ENCODE results near the gene F8A1. TPM values are rescaled to one million over a fixed set of nuclear protein-coding genes. Genes with fewer than 3 reads are reported as not detected.
"Not testable (repeated sequence)": the region's sequence is repeated elsewhere in the genome, so short reads cannot be mapped to it uniquely, and the experiment has no call there.

F8A1 gene
- total and polyA plus RNA-seq, 2 of the 4 experiments (the other 2 are of a cell fraction) = 0.54 to 8.3 TPM

DNA sequence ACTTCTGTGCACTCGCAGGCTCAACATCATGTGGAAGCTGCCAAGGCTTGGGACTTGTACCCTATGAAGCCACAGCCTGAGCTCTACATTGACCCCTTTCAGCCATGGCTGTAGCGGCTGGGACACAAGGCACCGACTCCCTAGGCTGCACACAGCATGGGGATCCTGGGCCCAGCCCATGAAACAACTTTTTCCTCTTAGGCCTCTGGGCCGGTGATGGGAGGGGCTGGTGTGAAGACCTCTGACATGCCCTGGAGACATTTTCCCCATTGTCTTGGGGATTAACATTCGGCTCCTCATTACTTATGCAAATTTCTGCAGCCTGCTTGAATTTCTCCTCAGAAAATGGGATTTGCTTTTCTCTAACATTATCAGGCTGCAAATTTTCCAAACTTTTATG is 38.6 kb downstream of the F8A1 start:
- CTCF ChIA-PET; H2BK5ac ChIP-seq (ENCODE audit: low read depth, low read length, poor library complexity, severe bottlenecking); in situ Hi-C loops (cut with MboI; ENCODE audit: low sequenced_read_pairs); H2AK9ac ChIP-seq (replicated peaks; ENCODE audit: low read depth, low read length, poor library complexity); H3K14ac ChIP-seq (replicated peaks; ENCODE audit: low read depth, low read length); dilution Hi-C loops (cut with HindIII; ENCODE audit: low sequenced_read_pairs, unreplicated experiment); H3K4ac ChIP-seq (ENCODE audit: low read depth, low read length); H3K56ac ChIP-seq (ENCODE audit: extremely low read depth, insufficient read depth, low read length); POLR2A ChIA-PET (ENCODE audit: unreplicated experiment); H4K8ac ChIP-seq (ENCODE audit: low read depth in 2 of 2, low read length in 2 of 2); H4K91ac ChIP-seq (ENCODE audit: insufficient read depth, low read depth, low read length); H4K5ac ChIP-seq (ENCODE audit: low read depth, low read length); H2AK5ac ChIP-seq (ENCODE audit: low read depth, low read length); H3K18ac ChIP-seq (ENCODE audit: low read depth, low read length); H3K27ac ChIP-seq (ENCODE audit: insufficient read depth, low read length); H3K36me3 ChIP-seq (ENCODE audit: control insufficient read depth, insufficient read depth, low read length); H3K9me3 ChIP-seq (ENCODE audit: control insufficient read depth, insufficient read depth, low read length); intact Hi-C loops (cut with micrococcal nuclease); H3K9me1 ChIP-seq (ENCODE audit: insufficient read depth, low read length); H4K20me1 ChIP-seq (ENCODE audit: insufficient read depth, low read length); ATAC-seq (ENCODE audit: low read depth); H2AFZ ChIP-seq (replicated peaks; ENCODE audit: low read length, poor library complexity); H2BK20ac ChIP-seq (ENCODE audit: low read depth, low read length); H3K79me1 ChIP-seq (ENCODE audit: low read depth in 1 of 2, low read length in 2 of 2); H3K4me1 ChIP-seq (ENCODE audit: control insufficient read depth, insufficient read depth, low read length); H3K9ac ChIP-seq (ENCODE audit: low read depth, low read length); BruUV-seq (replicated peaks); H3K23ac ChIP-seq (ENCODE audit: low read depth, low read length); H2BK15ac ChIP-seq (ENCODE audit: low read depth, low read length); H2BK120ac ChIP-seq (ENCODE audit: low read depth, low read length); DNase-seq; H3K27me3 ChIP-seq (ENCODE audit: control insufficient read depth, insufficient read depth, low read length); H3K4me3 ChIP-seq (ENCODE audit: insufficient read depth, low read depth, low read length); H3K4me2 ChIP-seq (ENCODE audit: low read depth, low read length): not testable (repeated sequence)
- no CpG with 5 or more reads among the region's 5 CpGs for WGBS, 2 experiments (ENCODE audit: extremely low coverage in 2 of 2, insufficient read length in 1 of 2)

Small RNA genes lying within 50 kb of the gene (microRNA-seq; reads per million reads assigned to microRNA genes)
- gene MIR1184-1 (ENCODE audit: insufficient read depth in 1 of 2, insufficient read length in 1 of 2, unreplicated experiment in 1 of 2) = 0 reads per million in 2 experiments

Small RNA genes lying within 50 kb of the gene (small RNA-seq; reads per million reads assigned to genes)
- gene MIR1184-1 = 0 reads per million in 5 experiments

Other genes starting within 250 kb of the F8A1 start
- gene CTAG2, start 232.8 kb upstream of the F8A1 start, total RNA-seq (2012; rRNA removed) = 23.6 and 27.1 TPM in 2 replicates
- 42.5 and 59.8 TPM in 2 replicates for gene CTAG2, start 232.8 kb upstream of the F8A1 start, polyA plus RNA-seq (2012; rRNA removed)
- 1.9 and 2.2 TPM in 2 replicates for gene GAB3, start 135.3 kb upstream of the F8A1 start, total RNA-seq (2012; rRNA removed)
- 3.4 and 3.7 TPM in 2 replicates for gene GAB3, start 135.3 kb upstream of the F8A1 start, polyA plus RNA-seq (2012; rRNA removed)
- 63.8 and 66.7 TPM in 2 replicates for gene DKC1, start 123.5 kb upstream of the F8A1 start, total RNA-seq (2012; rRNA removed)
- 42.9 and 49.9 TPM in 2 replicates for gene DKC1, start 123.5 kb upstream of the F8A1 start, polyA plus RNA-seq (2012; rRNA removed)
- gene MPP1, start 80.9 kb upstream of the F8A1 start, total RNA-seq (2012; rRNA removed) = 36.4 and 43.0 TPM in 2 replicates
- 29.4 and 35.2 TPM in 2 replicates for gene MPP1, start 80.9 kb upstream of the F8A1 start, polyA plus RNA-seq (2012; rRNA removed)
- not detected in 2 replicates for gene SMIM9, start 51.7 kb upstream of the F8A1 start, total RNA-seq (2012; rRNA removed)
- gene SMIM9, start 51.7 kb upstream of the F8A1 start, polyA plus RNA-seq (2012; rRNA removed) = not detected in 2 replicates
- 1.1 and 1.4 TPM in 2 replicates for gene F8, start 136.4 kb downstream of the F8A1 start, total RNA-seq (2012; rRNA removed)
- gene F8, start 136.4 kb downstream of the F8A1 start, polyA plus RNA-seq (2012; rRNA removed) = 1.1 and 1.5 TPM in 2 replicates
- 35.0 and 42.5 TPM in 2 replicates for gene FUNDC2, start 140.5 kb downstream of the F8A1 start, total RNA-seq (2012; rRNA removed)
- gene FUNDC2, start 140.5 kb downstream of the F8A1 start, polyA plus RNA-seq (2012; rRNA removed) = 51.7 and 52.3 TPM in 2 replicates
- 8.4 and 11.4 TPM in 2 replicates for gene CMC4, start 184.8 kb downstream of the F8A1 start, total RNA-seq (2012; rRNA removed)
- 6.4 and 7.0 TPM in 2 replicates for gene CMC4, start 184.8 kb downstream of the F8A1 start, polyA plus RNA-seq (2012; rRNA removed)
- 0.54 and 0.56 TPM in 2 replicates for gene MTCP1, start 184.8 kb downstream of the F8A1 start, total RNA-seq (2012; rRNA removed)
- gene MTCP1, start 184.8 kb downstream of the F8A1 start, polyA plus RNA-seq (2012; rRNA removed) = 4.2 and 4.9 TPM in 2 replicates
- 20.8 and 24.7 TPM in 2 replicates for gene BRCC3, start 185.2 kb downstream of the F8A1 start, total RNA-seq (2012; rRNA removed)
- 13.5 and 14.4 TPM in 2 replicates for gene BRCC3, start 185.2 kb downstream of the F8A1 start, polyA plus RNA-seq (2012; rRNA removed)

Measured in IMR-90 (cell line).